Nephron (organoid): ENCODE data around the gene PIR.
A peak's percentile ranks its signal among the peaks of the same experiment; 100 is the strongest.

Experiments
- H3K27ac Mint-ChIP-seq, 3 experiments: 2 replicates each; pipeline ENCODE4 v1.8.0; 2020; ENCODE audit warnings: mixed read lengths in 3 of 3, mild to moderate bottlenecking in 2 of 3, moderate library complexity in 1 of 3
- H3K27me3 Mint-ChIP-seq: 2 replicates; pipeline ENCODE4 v1.8.0; 2021; ENCODE audit warnings: low read depth, mild to moderate bottlenecking, moderate library complexity, mixed read lengths
- H3K36me3 Mint-ChIP-seq: 2 replicates; pipeline ENCODE4 v1.8.0; 2020; ENCODE audit warnings: low read depth, mixed read lengths
- H3K4me1 Mint-ChIP-seq: 2 replicates; pipeline ENCODE4 v1.8.0; 2020; ENCODE audit warnings: mixed read lengths
- H3K4me3 Mint-ChIP-seq, 3 experiments: 2 replicates each; pipeline ENCODE4 v1.8.0; 2020; ENCODE audit warnings: mild to moderate bottlenecking in 3 of 3, mixed read lengths in 3 of 3, moderate library complexity in 2 of 3
- H3K9me3 Mint-ChIP-seq: 2 replicates; pipeline ENCODE4 v1.8.0; 2020; ENCODE audit warnings: mixed read lengths
- TF ChIP-seq, protein P1 (sequence below), 3 experiments: fragments of 200-600 bp; sonication (generic); IDR thresholded peaks; one replicate each; pipeline ENCODE4 v1.5.0; 2021; ENCODE audit warnings: antibody characterized with exemption in 3 of 3; ENCODE audit not compliant: unreplicated experiment in 3 of 3

The PIR gene

DNA sequence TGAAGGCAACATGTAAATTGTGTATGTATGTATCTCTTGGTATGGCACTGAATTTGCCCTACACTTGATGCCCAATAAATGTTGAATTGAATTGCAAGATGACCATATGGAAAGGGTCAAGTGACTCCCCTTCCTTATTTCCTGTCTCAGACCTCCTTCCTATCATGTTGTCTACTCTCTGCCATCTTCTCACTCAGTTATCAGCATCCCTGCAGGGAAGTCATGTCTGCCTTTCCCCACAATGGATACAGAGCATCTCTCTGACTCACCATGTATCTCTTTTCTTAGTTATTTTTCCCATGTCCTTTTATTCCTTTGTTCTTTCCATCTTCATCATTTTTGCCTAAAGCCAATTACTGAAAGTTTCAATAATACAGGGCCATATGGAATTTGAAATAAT lies 30.0 kb upstream of the PIR start:
- Mint-ChIP-seq H3K4me1 (peaks cover 22% of the 10 kb centered on the region), H3K4me3 (no peak overlapping the region), H3K27ac (no peak overlapping the region), H3K9me3 (peaks cover 3% of the 10 kb centered on the region), H3K27me3 (peaks cover 3% of the 10 kb centered on the region), H3K36me3 (no peaks in the 10 kb centered on the region)
- TF ChIP-seq, protein P1, sequence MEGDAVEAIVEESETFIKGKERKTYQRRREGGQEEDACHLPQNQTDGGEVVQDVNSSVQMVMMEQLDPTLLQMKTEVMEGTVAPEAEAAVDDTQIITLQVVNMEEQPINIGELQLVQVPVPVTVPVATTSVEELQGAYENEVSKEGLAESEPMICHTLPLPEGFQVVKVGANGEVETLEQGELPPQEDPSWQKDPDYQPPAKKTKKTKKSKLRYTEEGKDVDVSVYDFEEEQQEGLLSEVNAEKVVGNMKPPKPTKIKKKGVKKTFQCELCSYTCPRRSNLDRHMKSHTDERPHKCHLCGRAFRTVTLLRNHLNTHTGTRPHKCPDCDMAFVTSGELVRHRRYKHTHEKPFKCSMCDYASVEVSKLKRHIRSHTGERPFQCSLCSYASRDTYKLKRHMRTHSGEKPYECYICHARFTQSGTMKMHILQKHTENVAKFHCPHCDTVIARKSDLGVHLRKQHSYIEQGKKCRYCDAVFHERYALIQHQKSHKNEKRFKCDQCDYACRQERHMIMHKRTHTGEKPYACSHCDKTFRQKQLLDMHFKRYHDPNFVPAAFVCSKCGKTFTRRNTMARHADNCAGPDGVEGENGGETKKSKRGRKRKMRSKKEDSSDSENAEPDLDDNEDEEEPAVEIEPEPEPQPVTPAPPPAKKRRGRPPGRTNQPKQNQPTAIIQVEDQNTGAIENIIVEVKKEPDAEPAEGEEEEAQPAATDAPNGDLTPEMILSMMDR (IDR thresholded peaks at IDR 0.05; ENCODE audit: unreplicated experiment in 3 of 3), result no peak

DNA sequence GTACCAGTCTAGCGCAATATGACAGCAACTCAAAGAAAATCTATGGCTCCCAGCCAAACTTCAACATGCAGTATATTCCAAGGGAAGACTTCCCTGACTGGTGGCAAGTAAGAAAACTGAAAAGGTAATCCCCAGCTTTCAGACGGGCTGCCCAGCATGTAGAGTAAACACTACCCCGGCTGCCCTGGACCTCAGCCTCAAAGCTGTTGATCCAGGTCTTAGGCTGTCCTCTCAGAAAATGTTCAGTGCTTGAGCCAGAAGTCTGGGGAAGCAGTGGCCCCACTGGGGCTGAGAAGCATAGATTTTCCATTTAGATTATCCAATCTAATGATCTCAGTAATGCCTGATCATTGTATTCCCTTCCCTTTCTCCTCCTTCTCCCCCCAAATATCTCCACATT lies 29.3 kb upstream of the PIR start:
- TF ChIP-seq, protein P1 (IDR thresholded peaks at IDR 0.05; ENCODE audit: unreplicated experiment in 3 of 3), result no peak
- Mint-ChIP-seq H3K4me3 (no peak overlapping the region), H3K9me3 (peaks cover 3% of the 10 kb centered on the region), H3K27ac (no peak overlapping the region), H3K36me3 (no peaks in the 10 kb centered on the region), H3K4me1 (peaks cover 27% of the 10 kb centered on the region), H3K27me3 (peaks cover 3% of the 10 kb centered on the region)

DNA sequence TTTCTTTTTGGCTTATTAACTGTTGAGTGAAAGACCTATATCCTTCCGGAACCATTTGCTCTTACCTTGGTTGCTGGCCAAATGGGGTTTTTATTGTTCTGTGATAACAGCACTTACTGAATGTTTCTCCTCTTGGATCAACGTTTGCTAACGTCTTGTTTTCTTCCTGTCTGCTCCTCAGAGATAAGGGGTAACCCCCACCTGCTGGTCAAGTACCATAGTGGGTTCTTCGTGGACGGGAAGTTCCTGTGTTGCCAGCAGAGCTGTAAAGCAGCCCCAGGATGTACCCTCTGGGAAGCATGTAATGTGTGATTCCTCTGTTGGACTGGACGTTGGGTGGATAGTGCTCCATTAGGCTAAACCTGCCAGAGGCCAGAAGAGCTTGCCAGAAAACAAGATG lies 22.8 kb upstream of the PIR start:
- no peak overlapping the region for H3K4me3 Mint-ChIP-seq
- no peaks in the 10 kb centered on the region for H3K9me3 Mint-ChIP-seq
- peaks cover 3% of the 10 kb centered on the region for H3K27me3 Mint-ChIP-seq
- no peak overlapping the region for H3K27ac Mint-ChIP-seq
- peaks cover 11% of the 10 kb centered on the region for H3K4me1 Mint-ChIP-seq
- TF ChIP-seq, protein P1 (IDR thresholded peaks at IDR 0.05; ENCODE audit: unreplicated experiment in 3 of 3), result no peak
- H3K36me3 Mint-ChIP-seq, result no peaks in the 10 kb centered on the region

DNA sequence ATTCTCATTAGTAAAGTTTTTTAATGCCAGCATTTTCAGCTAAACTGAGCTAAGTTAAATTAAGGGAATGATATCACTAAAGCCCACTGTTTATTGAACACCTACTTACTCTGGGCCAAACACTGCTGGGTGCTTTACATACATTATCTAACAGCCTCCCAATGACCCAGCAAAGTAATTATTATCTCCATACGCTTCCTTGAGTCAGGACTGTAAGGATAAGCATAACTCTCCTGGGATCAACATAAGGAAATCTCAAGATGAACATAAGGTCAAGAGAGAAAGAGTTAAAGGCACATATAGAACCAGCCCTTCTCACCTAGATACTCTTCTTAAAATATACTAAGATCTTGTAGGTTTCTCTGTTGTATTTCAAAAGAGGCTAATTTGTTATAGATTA lies 21.1 kb upstream of the PIR start:
- Mint-ChIP-seq H3K4me3 (no peak overlapping the region), H3K9me3 (no peaks in the 10 kb centered on the region)

DNA sequence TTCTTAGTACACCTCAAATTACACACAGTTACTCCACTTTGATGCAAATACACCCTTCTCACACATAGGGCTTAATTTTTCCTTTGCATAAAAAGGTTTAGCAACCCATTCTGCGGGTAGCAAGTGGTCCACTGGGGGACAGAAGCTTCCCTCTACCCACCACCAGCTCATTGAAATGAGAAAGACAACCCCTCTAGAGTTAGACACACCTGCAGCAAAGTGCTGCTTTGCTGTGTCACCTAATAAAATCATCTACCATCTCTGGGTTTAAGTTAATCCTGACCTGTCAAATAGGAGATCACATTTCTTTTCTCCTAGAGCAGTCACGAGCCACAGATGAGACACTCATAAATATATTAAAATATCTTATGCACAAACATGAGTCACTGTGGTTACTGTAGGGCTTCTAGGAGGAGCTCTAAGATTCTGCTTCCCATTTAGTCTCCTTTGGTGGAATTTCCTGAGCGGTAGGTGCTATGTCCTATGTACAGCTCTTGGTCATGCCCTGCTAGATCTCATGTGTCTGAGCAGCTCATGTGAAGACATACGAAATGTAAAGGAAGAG lies 19.4 kb upstream of the PIR start:
- Mint-ChIP-seq H3K4me1 (no peaks in the 10 kb centered on the region), H3K4me3 (no peak overlapping the region), H3K27me3 (peaks cover 4% of the 10 kb centered on the region), H3K36me3 (no peaks in the 10 kb centered on the region), H3K27ac (no peak overlapping the region), H3K9me3 (no peaks in the 10 kb centered on the region)
- TF ChIP-seq, protein P1 (IDR thresholded peaks at IDR 0.05; ENCODE audit: unreplicated experiment in 3 of 3), result no peak

More for the DNA sequence above, 21.1 kb upstream of the PIR start:
- no peaks in the 10 kb centered on the region for H3K27me3 Mint-ChIP-seq
- TF ChIP-seq, protein P1 (IDR thresholded peaks at IDR 0.05; ENCODE audit: unreplicated experiment in 3 of 3), result no peak
- H3K4me1 Mint-ChIP-seq, result peaks cover 11% of the 10 kb centered on the region
- no peak overlapping the region for H3K27ac Mint-ChIP-seq
- no peaks in the 10 kb centered on the region for H3K36me3 Mint-ChIP-seq

DNA sequence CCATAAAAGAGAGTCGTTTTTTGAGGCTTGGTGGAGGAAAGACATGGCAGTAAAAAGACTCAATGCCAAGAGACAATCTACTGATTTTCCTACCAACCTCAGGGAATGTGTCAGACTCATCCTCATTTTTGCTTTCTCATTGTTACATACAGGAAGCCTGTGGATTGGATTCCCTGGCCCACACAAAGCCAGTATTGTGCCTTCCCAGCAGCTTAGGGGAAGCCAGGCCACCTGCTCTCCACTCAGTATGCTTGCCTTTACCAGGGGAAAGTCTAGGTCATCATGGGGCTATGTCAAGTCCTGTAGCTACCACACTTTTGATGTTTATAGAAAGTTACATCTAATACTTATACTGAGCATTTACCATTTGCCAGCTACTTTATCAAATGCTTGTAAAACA lies 18.4 kb upstream of the PIR start:
- Mint-ChIP-seq H3K36me3 (no peaks in the 10 kb centered on the region), H3K4me1 (no peaks in the 10 kb centered on the region), H3K27ac (peak overlapping the region in 2 of 3 experiments; percentile 41 to 68), H3K27me3 (peaks cover 4% of the 10 kb centered on the region), H3K9me3 (no peaks in the 10 kb centered on the region), H3K4me3 (no peak overlapping the region)
- TF ChIP-seq, protein P1 (IDR thresholded peaks at IDR 0.05; ENCODE audit: unreplicated experiment in 3 of 3), result no peak
